HG03571 (cell line): ENCODE measurements around the gene CAMSAP2.

Experiments used
- ATAC-seq: cut with Tn5 transposase; IDR thresholded peaks from one replicate; pipeline ENCODE4 v1.9.1; 2021; ENCODE audit not compliant: unreplicated experiment

CAMSAP2 gene, protein sequence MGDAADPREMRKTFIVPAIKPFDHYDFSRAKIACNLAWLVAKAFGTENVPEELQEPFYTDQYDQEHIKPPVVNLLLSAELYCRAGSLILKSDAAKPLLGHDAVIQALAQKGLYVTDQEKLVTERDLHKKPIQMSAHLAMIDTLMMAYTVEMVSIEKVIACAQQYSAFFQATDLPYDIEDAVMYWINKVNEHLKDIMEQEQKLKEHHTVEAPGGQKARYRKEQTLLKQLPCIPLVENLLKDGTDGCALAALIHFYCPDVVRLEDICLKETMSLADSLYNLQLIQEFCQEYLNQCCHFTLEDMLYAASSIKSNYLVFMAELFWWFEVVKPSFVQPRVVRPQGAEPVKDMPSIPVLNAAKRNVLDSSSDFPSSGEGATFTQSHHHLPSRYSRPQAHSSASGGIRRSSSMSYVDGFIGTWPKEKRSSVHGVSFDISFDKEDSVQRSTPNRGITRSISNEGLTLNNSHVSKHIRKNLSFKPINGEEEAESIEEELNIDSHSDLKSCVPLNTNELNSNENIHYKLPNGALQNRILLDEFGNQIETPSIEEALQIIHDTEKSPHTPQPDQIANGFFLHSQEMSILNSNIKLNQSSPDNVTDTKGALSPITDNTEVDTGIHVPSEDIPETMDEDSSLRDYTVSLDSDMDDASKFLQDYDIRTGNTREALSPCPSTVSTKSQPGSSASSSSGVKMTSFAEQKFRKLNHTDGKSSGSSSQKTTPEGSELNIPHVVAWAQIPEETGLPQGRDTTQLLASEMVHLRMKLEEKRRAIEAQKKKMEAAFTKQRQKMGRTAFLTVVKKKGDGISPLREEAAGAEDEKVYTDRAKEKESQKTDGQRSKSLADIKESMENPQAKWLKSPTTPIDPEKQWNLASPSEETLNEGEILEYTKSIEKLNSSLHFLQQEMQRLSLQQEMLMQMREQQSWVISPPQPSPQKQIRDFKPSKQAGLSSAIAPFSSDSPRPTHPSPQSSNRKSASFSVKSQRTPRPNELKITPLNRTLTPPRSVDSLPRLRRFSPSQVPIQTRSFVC (N-terminal part only)

DNA sequence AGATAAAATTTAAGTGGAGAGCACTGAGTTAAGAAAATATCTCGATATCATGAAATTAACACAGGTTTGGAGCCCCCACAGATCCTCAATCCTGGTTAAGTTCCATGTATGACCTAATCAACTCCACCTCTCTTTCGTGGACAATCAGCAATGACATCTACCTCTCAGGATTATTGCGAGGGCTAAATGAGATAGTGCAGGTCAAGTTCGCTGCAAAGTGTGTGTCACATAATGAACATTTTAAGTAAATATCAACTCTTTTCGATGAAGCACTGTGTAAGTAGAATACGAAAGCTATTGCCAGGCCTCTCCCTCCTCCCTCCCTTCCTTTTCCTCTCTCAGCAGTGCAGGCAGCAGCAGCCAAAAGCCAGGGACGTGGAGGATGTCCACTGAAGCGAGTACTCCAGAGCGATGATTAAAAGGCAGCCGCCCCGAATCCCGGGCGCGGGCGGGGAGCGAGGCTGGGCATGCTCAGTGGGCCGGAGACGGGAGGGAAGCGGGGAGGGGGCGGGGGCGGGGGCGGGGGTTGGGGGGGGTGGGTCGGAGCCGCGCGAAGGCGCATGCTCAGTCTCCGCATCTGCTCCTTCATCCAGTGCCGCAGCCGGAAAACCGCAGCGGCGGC is at the start of gene CAMSAP2:
Gene CAMSAP2 (plus strand): TSS at position 567 of the 622 bp plus-strand sequence. CDS start 935 bp downstream, outside the sequence.
- ATAC-seq: peak; percentile 27

GRCh38 chr1:200692316-200692715 is 46.4 kb upstream of the CAMSAP2 start:
- no peak for ATAC-seq

DNA sequence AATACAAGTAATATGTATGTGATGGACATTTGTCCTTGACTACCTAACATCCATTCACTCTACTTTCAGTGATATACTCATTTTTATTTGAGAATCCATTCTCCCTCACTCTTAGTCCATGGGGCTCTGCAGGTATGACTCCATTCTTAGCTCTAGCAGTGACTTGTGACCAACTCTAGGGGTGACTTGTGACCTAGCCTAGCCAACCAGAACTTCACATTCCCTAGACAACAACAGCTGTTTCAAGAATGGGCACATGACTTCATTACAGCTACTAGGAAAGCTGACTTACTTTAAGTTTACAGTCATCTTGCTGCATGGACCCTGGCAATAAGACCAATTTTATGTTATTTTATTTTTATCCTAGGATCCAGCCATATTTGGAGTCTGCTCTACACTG is 45.4 kb upstream of the CAMSAP2 start:
- ATAC-seq: no peak

GRCh38 chr1:200694738-200695137 is 44.0 kb upstream of the CAMSAP2 start:
- ATAC-seq: no peak

GRCh38 chr1:200699871-200700270 is 38.8 kb upstream of the CAMSAP2 start:
- no peak for ATAC-seq

GRCh38 chr1:200704986-200705500 is 33.6 kb upstream of the CAMSAP2 start:
- ATAC-seq: no peak

- ATAC-seq: no peak
These were observed 32.4 kb upstream of the CAMSAP2 start for GRCh38 chr1:200706111-200706814.

- ATAC-seq: no peak
These were observed 31.6 kb upstream of the CAMSAP2 start for GRCh38 chr1:200707116-200707515.

DNA sequence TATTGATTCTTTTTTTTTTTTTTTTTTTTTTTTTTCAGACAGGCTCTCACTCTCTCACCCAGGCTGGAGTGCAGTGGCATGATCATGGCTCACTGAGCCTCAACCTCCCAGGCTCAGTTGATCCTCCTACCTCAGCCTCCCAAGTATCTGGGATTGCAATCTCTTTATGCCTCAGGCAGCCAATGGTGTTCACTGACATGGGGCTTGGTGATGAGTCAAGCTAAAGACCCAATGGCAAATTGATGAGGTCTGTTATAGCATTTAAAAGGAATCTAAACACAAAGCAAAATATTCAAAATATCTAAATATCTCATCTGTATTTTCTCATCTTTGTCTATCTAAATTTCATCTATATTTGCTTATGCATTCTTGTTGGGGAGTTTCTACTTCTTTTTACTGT is 30.5 kb upstream of the CAMSAP2 start:
- ATAC-seq: no peak

DNA sequence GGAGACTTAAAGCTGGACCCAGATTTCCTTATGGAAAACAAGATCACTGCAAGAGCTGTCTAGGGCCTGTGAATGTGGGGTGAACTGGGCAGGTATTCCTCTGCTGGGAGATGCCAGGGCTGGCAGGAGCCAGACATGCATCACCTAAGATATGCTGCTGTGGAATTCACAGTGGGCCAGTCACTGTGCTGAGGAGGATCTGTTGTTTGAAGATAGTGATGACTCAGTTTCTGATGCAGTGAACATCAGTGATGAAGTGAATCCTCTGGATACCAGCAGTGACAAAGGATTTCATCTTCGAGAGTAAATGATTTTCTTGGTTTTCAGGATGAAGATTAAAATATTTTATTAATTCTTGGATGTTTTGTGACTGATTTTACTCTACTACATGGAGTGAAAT is 29.9 kb upstream of the CAMSAP2 start:
- no peak for ATAC-seq

DNA sequence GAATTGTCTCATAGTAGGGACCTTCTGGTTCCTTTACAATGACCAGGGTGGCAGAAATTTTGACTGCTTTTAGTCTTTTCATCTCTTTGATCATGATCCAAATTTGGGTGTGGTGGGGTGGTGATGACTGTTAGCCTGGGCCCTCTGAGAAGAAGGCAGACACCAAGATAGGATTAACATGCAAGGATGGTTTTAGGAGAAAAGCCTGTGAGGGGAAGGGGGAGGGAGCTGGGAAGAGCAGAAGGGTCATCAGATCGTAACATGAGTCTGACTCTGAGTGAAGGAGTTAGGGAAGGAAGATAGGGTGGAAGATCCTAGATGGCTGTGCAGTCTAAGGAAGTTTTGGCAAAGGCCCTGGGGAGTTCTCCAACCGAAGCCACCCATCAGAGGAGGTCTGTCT is 28.5 kb upstream of the CAMSAP2 start:
- no peak for ATAC-seq

- ATAC-seq: no peak
These were observed 24.0 kb upstream of the CAMSAP2 start for GRCh38 chr1:200714504-200715187.

- no peak for ATAC-seq
These were observed 18.5 kb upstream of the CAMSAP2 start for GRCh38 chr1:200720199-200720598.

DNA sequence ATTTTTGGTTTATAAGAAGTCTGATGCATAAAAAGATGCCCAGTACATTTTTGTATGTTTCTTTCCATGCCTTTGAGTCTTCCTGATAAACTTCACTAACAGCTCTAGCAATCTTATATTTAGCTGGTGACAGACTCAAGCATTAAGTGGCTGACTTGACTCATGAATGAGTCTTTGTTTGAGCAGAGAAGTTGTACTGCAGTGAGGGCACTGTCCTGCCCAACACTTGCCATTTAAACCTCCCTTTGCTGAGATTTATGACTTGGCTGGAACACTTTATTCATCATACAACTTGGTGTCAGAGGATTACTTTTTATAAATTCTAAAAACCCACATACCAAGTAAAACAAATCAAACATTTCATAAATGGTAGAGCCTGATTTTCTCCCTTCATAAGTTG is 14.6 kb upstream of the CAMSAP2 start:
- ATAC-seq: no peak

DNA sequence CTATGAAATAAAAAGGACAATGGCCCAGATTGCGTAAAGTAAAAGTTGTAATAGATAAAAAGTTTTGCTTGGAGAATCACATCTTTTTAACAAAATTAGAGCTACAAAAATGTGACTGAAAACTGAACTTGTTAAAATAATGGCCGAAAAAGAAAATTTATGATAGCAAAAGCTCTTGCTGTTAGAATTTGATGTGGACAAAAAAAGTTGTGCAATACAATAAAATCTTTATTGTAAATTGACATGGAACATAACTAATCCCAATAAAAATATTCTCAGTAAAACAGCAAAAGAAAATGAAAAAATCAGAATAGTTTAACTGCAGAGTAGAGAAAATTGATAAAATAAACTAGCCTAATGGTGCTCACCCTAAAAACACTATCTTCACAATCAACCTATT is 11.4 kb upstream of the CAMSAP2 start:
- ATAC-seq: no peak

- no peak for ATAC-seq
These were observed 8.8 kb upstream of the CAMSAP2 start for GRCh38 chr1:200729863-200730262.

DNA sequence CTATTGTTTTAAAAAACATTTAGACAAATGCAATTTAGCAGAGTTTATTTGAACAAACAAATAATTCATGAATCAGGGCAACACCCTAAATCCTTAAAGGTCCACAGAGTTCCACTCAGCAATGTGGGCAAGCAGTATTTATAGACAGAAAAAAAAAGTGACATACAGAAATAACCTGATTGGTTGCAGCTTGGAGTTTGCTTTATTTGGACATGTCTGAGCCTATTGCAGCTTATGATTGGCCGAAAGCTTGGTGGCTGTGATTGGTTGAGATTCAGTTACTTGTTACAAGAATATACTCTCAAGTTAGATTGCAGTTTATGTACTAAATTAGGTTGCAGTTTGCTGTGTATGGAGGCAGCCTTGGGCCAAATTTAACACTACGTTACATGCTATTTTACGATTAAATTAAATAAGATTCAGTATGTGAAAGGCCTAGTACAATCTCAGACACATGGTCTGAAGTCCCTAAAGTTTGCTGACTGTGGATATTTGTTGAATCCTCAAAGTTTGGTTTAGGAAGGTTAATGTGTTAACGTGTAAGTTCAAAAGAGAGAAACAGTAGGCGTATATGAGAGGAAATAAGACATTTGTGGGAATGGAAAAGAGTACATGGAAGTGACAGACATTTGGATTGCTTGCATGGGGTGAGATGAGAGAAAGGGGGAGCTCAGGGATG is 6.9 kb upstream of the CAMSAP2 start:
- ATAC-seq: no peak

DNA sequence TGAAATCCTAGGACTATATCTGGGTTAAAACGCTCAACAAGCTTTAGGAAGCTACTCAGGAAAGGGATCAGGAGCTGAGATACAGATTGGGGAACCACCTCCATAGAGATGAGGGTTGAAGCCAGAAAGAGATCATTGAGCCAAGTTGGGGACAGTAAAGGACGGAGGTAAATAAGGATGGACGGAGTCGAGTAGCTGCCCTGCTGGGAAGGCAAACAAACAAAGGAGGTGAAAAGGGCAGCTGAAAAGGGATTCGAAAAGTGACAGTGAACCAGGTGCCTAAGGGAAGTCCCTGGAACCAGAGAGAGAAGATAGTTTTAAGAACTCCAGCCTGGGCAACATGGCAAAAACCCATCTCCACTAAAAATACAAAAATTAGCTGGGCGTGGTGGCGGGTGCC is 6.3 kb upstream of the CAMSAP2 start:
- no peak for ATAC-seq

- no peak for ATAC-seq
These were observed 4.8 kb upstream of the CAMSAP2 start for GRCh38 chr1:200733907-200734306.
